NCI-H2196 (cell line): ENCODE data around the gene NMRK1.
A peak's percentile ranks its signal among the peaks of the same experiment; 100 is the strongest.

Source experiments
- DNase-seq: peaks from one replicate; lab custom pipeline; 2025; ENCODE audit not compliant: unreplicated experiment; lab: John Stamatoyannopoulos, UW

The NMRK1 gene

DNA sequence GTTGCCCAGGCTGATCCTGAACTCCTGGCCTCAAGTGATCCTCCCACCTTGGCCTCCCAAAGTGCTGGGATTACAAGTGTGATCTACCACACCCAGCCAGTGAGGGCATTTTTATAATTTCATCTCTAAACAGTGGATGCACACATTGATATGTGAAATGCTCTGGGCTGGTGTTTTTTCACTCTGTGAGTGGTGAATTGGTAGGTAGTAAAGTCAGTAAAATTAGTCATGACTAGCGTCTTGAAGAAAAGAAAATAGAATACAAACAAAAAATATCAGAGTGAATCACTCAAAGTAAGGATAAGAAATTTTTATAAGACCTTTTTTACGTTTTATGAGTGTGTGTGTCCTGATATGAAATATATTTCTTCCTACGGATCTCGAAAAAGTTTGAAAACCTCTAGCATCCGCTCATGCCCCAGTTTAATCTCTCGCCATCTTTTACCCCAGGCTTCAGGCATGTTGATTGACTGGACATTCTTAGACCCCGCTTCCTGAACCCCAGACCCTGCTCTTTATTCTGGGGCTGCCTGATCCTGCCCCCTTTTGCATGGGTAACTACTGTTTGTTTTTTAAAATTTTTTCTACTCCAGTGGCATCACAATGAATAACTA lies 14.3 kb upstream of the NMRK1 start:
- DNase-seq: no peak

DNA sequence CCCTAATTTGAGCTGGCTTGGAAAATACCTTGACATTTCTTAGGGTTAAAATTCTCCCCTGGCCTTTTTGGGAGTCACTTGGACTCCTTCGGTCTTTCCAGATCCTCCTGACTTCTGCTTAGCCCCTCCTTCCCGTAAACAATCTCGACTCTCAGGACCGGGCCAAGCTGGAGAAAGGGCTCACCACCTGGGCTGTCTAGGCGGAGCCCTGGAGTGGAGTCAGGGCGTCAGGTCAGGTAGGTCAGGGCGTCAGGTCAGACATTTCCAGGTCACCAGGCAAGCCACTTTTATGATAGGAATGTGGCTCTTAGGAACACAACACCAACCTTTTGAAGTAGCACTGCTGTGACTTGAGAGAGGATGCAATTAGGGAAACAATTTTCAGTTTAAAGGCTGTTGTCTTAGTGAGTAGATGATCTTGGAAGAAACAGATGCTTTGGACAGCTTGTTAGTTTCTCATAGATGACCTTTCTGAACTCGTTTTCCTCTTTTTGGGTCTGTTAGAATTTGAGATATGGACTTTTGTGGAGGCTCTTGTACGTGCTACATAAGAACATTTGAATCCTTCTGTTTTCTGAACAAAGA lies 13.1 kb upstream of the NMRK1 start:
- no peak for DNase-seq

DNA sequence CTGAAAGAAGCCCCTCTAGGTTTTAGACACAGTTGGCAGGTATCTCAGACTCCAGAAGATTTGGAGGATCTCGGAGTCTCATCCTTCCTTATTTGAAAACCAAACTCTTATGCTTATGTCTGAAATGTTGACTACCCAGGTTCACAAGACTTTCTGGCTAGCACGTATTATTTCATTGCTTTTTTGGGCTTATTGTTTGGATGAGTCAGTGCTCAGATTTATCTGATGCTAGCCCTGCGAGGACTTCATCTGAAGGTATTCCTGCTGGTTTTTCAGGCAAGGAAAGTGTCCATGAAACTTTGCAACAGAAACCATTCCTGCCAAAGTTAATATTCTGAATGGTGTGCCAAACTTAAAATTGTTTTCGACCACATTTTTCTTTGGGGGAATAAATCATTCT lies 8.8 kb upstream of the NMRK1 start:
- DNase-seq: no peak

DNA sequence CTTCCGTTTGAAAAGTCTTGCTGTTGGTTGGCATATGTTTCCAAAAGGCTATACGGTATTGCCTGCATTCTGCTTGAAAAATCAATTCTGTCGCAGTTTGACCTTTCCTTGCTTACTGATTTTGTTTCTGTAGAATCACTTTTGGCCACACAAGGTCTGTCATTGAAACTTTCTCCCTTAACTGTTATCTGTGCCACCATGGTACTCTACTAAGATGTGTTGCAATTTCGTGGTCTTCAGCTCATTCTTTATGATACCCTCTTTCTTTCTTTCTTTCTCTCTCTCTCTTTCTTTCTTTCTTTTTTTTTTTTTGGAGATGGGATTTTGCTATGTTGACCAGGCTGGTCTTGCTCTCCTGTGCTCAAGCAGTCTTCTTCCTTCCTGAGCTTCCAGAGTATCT lies 4.8 kb upstream of the NMRK1 start:
- DNase-seq: no peak

DNA sequence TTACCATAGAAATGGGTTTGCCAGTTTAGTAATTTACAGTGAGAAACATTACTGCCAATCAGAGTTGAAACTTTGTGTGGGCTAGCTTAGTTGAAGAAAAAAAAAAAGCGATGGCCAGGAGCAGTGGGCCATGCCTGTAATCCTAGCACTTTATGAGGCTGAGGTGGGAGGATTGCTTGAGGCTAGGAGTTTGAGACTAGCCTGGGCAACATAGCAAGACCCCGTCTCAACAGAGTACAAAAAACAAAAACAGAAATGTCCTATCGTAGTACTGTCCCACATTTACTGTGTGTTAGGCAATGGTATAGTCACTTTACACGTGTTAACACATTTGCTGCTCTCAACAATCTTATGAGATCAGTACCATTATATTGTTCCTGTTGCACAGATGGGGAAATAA lies 2.6 kb upstream of the NMRK1 start:
- no peak for DNase-seq

DNA sequence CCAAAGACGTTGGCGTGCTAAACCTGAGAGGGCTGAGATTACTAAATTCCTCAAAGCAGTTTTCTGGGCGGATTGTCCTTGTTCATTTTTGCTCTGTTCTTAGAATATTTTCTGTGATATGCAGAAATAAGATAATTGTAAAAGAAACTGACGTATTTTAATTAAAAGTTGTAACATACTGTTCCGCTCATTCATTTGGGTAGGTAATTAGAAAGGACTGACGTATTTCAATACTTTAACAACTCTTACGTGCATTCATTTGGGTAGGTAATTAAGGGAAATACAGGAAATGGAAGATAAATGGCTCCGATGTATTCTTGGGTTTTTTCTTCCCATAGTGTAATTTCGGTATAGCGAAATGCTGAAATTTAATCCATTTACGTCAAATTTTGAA lies 1.4 kb upstream of the NMRK1 start:
- DNase-seq: no peak

DNA sequence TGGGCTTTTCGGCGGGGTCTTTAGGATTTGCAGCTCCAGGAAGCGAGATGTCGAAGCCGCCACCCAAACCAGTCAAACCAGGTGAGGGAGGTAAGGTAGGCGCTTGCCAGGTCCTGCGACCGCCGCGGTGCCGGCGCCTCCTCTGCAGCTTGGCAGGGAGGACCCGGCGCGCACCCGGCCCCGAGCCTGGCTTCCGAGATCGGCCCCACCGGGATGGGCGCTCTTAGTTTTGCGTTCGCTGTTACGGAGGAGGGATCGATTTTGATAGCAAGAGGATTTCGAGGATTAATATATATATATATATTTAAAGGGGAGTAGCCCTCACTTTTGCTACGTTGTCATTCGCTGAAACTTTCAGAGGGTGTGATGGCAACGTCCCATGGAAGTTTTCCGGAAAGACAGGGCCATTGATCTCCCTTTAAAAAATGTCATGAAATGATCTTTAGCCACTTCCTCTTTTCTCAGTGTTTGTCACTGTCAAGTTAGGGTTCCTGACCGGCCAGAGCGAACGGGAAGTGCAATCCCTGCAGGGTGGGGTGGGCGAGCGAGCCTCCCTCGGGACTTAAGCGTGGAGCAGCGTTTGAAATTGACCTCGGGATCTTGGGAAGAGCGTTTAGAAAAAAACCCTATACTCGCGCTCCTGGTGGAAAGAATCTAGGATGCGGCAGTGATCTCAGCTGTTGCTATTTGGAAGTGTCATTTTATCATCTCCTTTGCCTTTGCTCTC lies 854 bp upstream of the NMRK1 start:
- peak; percentile 54 for DNase-seq

DNA sequence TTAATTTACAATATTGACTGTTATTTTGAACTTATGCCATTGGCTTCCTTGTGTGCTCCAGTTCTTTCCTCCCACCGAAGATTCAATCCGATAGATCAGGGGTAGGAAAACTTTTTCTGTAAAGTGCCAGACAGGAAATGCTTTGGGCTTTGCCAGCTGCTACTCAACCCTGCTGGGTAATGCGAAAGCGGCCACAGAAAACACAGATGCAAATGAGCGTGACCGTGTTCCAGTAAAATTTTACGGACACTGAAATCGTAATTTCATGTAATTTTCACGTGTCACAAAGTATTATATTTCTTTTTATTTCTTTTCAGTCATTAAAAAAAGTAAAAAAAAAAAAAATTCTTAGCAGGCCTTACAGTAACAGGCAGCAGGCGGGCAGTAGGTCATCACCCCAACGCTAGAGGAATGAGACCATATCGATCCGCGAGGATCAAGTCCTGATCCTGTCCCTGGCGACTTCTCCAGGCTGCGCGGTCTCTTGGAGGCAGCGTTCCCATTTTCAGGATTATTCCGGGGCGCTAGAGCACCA lies 599 bp downstream of the NMRK1 start:
- DNase-seq: peak; percentile 11

DNA sequence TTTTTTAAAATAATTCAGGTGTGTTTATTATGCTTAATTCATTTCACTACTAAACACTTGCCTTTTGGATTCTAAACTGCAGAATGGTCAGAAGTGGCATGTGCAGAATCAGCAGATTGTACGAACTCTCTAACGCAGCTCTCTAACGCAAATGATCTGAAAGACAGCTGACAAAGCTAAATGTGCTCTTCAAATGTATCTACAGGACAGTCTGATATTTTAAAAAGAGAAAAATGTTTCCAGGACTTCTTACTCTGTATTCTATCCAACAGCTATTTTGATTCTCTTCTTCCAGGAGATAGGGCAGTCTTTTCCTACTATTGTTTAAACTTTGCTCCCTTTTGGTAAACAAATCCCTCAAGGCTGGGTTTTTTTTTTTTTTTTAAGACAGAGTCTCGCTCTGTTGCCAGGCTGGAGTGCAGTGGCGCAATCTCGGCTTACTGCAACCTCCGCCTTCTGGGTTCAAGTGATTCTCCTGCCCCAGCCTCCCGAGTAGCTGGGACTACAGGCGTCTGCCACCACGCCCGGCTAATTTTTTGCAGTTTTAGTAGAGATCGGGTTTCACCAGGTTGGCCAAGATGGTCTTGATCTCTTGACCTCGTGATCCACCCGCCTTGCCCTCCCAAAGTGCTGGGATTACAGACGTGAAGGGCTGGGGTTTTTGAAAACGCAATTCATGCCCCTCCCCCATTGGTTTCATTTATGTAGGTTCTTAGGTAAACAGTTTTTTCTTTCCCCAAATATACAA lies 1.2 kb downstream of the NMRK1 start:
- DNase-seq: no peak

DNA sequence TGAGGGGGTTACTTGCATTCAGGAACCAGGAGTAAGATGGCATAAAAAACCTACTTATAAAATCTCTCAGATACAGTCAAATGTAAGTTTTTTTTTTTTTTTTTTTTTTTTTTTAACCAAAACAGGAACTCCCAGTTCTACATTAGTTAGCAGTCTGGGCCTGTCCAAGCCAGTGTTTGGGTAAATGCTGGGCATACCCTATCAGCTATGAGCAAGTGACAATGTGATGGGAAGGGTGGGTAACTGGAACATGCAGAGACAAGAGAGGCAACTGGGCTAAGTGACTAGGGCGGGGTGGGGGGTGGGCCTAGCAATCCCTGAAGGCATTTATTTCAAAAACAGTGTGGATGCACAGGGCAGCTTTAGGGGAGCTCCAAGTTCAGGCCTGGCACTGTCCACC lies 2.3 kb downstream of the NMRK1 start:
- DNase-seq: no peak

DNA sequence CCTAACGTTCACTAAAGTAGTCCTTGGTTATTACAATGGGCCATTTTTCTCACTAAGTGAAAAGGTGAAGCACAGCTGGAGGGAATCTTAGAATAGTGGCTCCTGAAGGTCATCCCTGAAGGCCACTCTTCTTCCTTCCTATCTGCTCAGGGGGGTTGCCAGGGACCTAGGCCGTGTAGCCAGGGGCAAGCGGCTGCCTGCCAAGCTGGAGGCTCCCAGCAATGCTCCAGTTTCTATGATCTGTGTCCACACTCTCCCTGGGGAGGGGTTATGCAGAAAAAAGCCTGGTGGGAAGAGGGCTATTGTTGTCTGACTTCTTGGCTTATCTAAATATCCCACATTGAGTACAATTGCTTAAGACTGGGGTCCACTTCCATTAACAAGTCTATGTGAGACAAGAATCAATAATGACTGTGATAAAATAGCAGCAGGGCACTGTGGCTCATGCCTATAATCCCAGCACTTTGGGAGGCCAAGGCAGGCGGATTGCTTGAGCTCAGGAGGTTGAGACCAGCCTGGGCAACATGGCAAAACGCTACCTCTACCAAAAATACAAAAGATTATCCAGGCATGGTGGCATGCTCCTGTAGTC lies 3.8 kb downstream of the NMRK1 start:
- no peak for DNase-seq

DNA sequence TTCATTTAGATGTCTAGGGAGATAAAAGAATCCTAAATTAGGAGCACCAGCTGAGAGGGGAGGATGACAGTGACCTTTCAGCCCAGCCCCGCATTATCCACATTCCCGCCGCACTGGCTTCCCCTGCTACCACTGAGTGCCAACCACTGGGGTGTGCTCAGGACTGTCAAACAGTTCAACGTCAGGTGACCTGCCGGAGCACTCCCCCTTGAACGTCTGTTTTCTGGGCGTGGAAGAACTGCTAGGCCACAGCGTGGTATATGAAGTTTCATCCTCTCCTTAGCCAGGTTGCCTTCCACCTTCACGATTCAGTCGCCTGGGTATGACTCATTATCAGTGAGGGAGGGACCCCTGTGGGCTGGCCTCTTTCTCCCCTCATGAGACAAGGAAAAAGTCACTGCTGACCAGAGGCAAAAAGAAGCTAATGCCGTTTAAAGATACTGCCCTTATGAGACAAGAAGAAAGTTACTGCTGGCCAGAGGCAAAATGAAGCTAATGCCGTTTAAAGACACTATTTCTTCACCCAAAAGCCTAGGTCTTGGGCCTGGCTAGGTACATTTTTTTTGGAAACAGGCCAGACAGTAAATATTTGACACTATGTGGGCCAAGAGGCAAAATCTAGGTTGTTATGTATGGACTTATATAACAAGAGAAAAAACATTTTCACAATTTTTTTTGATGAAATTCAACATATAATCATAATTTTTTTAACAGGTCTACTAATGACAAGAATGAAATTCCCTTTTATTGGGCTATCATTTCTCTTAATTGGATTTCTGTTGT lies 4.6 kb downstream of the NMRK1 start:
- DNase-seq: no peak

DNA sequence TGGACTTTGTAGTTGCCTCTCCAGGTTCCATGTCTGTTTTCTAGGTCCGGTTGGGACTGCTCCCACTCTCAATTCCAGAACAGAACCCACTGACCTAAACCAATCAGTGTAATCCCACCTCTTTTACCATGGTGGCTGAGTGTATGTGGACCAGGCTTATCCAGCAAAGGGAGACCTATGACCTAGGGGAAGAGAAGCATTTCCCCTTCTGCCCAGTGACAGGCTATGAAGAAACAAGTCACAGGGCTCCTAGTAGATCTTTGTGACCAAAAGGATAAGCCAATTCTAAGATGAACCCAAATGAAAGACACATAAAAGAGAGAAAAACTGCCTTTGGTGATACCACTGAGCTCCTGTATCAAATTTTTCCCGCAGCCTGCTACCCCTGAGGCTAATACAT lies 6.3 kb downstream of the NMRK1 start:
- DNase-seq: no peak

DNA sequence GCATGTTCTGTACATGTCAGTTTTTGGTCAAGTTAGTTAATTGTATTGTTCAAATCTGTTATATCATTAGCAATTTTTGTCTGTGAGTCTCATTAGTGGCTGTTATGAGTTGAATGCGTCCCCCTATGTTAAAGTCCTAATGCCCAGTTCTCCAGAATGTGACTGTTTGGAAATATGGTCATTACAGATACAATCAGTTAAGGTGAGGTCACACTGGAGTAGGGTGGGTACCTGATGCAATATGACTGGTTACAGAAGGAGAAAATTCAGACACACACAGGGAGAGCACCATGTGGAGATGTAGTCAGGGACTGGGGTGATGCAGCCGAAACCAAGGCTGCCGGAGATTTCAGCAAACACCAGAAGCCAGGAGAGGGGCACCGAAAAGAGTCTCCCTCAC lies 15.1 kb downstream of the NMRK1 start:
- no peak for DNase-seq

DNA sequence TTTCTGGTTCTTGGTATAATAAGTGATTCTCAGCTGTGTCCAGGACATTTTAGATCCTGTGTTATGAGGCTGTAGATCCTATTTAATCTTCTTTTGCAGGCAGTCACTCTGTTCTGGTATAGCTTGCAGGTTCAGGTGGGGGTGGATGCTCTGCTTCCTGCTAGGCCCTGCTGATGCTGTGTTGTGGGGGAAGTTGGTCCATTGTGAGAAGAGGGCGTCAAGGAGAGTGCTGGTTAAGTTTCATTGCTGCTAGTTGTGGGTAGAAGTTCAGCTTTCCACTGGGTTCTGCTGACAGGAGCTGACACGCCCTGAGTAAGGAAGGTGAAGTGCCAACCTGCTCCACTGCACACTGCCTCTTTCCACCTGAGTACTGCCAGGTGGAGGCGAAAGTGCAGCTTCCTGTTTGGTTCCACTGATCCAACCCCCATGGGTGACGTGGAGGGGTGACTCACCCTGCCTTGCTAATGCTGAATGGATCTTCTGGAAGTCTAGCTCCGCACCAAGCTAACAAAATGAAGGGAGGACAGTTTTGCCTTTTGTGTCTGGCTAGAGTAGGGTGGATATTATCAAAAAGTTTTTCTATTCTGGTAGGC lies 16.3 kb downstream of the NMRK1 start:
- DNase-seq: no peak

DNA sequence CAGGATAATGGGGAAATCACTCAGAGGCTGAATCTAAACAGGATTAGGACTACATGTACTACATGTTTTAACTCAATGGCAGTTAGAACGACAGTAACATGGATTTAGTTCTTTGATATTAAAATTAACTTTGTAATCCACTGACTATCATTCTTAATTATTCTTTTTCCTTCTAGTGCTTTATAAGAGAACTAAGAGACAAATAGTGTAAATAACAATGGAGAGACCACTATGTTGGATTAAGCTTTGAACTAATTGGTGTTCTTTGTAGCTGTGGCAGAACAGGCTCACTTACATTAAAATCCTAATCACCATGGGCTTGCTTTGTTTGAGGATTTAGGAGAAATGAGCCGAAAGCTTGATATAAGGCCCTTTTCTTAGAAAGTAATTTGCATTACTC lies 18.8 kb downstream of the NMRK1 start:
- no peak for DNase-seq

DNA sequence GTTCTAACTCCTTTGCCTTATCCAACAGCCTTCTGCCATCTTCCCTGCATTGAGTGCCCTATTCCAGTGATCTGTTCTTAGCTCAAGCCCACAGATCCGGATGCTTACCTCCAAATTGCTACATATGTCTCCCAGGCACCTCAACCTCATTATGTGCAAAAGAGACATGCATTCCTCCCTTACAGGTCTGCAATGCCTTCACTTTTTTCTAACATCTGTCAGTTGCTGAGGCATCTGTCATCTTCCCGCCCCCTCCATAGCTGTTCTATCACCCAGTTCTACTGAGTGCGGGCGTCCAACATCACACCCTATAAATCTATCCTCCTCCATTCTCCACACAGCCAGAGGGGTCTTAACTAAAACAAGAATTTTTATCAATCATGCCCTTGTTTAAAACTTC lies 20.1 kb downstream of the NMRK1 start:
- no peak for DNase-seq

DNA sequence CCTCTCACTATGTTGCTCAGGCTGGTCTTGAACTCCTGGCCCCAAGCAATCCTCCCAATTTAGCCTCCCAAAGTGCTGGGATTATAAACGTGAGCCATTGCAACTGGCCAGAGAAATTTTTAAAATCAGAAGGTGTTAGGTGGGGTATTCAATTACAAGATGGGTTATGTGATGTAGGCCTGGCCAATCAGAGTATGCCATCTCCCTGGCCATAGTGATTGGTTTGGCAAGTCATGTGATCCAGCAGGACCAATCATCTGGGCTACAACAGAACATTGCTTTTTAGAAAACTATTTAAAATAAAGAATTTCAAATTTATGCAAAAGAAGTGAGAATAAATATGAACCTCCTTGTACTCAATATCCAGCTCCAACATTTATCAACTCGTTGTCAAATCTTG lies 22.4 kb downstream of the NMRK1 start:
- no peak for DNase-seq

DNA sequence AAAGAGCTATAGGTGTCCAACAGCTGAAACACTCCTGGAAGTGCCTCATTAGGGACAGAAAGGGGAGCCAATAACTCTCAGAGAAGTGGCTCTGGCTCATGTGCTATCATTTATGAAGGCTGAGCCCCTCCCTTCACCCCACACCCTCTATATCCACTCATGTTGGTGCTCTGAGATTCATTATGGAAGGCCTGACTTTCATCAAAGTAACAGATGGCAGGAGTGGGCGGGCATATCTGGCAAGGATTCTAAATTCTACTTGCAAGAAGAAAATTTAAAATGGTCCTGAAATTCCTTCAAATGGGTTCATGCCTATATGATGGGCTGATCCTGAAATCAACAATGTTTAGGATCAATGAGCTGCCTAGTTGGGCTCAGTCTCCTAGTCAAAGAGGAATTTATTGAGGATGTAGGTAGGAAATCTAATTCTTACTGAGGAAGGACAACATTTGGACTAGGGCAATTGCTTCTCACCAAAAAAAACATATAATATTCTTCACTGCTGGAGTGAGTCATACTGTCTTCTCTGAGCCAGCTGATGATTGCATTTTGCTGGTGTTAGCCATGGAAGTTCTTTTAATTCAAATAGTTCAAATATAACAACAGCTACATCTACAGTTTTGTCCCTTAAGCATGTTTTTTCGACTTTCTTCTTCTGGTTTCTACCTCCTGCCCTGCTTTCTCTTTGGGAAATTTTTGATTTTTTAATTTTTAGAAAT lies 23.5 kb downstream of the NMRK1 start:
- DNase-seq: no peak
